HEK293 (cell line): ENCODE data around the gene RCOR1.

Experiments
- CTCF ChIA-PET: fragments of 350-600 bp; formaldehyde crosslinking; extraction: SDS; loops from one replicate; lab custom pipeline; 2021; ENCODE audit warnings: antibody characterized with exemption; lab: Yijun Ruan, JAX
- POLR2A ChIA-PET: fragments of 300-600 bp; formaldehyde crosslinking; extraction: SDS; loops from one replicate; lab custom pipeline; 2020; ENCODE audit warnings: antibody characterized with exemption, inconsistent platforms; lab: Yijun Ruan, JAX
- H3K27ac ChIP-seq: fragments of 200-500 bp; sonication (Bioruptor generic); 2 replicates; pipeline ENCODE4 v1.5.1; 2014; ENCODE audit warnings: low read depth, low read length, control low read depth, inconsistent platforms; ENCODE audit errors: extremely low read depth
- H3K36me3 ChIP-seq, 2 experiments: fragments of 200-500 bp in 1 of 2; sonication (Bioruptor generic) in 1 of 2; 1 replicate in 1 of 2; 2 replicates in 1 of 2; pipeline ENCODE4 v1.5.1; 2014 to 2017; ENCODE audit warnings: inconsistent platforms in 2 of 2, low read length in 2 of 2; ENCODE audit not compliant: control insufficient read depth in 2 of 2, insufficient read depth in 1 of 2
- H3K4me1 ChIP-seq: fragments of 200-500 bp; sonication (Bioruptor generic); 2 replicates; pipeline ENCODE4 v1.5.1; 2014; ENCODE audit warnings: mild to moderate bottlenecking, low read length, inconsistent platforms; ENCODE audit not compliant: control insufficient read depth, insufficient read depth
- H3K4me3 ChIP-seq: 2 replicates; pipeline ENCODE4 v1.5.1; 2011; ENCODE audit warnings: low read depth, mild to moderate bottlenecking, control low read depth, low read length, moderate library complexity
- H3K9me3 ChIP-seq: fragments of 200-500 bp; sonication (Bioruptor generic); 2 replicates; pipeline ENCODE4 v1.5.1; 2014; ENCODE audit warnings: low read depth, low read length, inconsistent platforms; ENCODE audit not compliant: control insufficient read depth, insufficient read depth
- FEZF1 ChIP-seq: fragments of 450-650 bp; formaldehyde crosslinking; IDR thresholded peaks from 2 replicates; pipeline ENCODE4 v1.5.1; 2016; ENCODE audit warnings: missing biosample characterization, missing genetic modification characterization
- REPIN1 ChIP-seq: fragments of 450-650 bp; formaldehyde crosslinking; IDR thresholded peaks from 2 replicates; pipeline ENCODE4 v1.5.1; 2017; ENCODE audit warnings: missing biosample characterization, missing genetic modification characterization, low read depth
- SALL2 ChIP-seq: fragments of 450-650 bp; formaldehyde crosslinking; IDR thresholded peaks from 2 replicates; pipeline ENCODE4 v1.5.0; 2017; ENCODE audit warnings: missing biosample characterization, mild to moderate bottlenecking, missing genetic modification characterization, borderline replicate concordance
- ZNF114 ChIP-seq: fragments of 450-650 bp; formaldehyde crosslinking; IDR thresholded peaks from 2 replicates; pipeline ENCODE4 v1.5.0; 2017; ENCODE audit warnings: missing biosample characterization, missing genetic modification characterization
- ZNF280D ChIP-seq: fragments of 450-650 bp; formaldehyde crosslinking; IDR thresholded peaks from 2 replicates; pipeline ENCODE4 v1.5.1; 2016; ENCODE audit warnings: missing biosample characterization, missing genetic modification characterization
- ZNF394 ChIP-seq: fragments of 450-650 bp; formaldehyde crosslinking; IDR thresholded peaks from 2 replicates; pipeline ENCODE4 v1.5.1; 2016; ENCODE audit warnings: missing biosample characterization, missing genetic modification characterization, mild to moderate bottlenecking, moderate library complexity, borderline replicate concordance
- ZNF488 ChIP-seq: fragments of 450-650 bp; formaldehyde crosslinking; IDR thresholded peaks from 2 replicates; pipeline ENCODE4 v1.5.1; 2016; ENCODE audit warnings: missing biosample characterization, missing genetic modification characterization
- ZNF558 ChIP-seq: fragments of 450-650 bp; formaldehyde crosslinking; IDR thresholded peaks from 2 replicates; pipeline ENCODE4 v1.5.1; 2016; ENCODE audit warnings: missing biosample characterization, missing genetic modification characterization
- ZNF626 ChIP-seq: fragments of 450-650 bp; sonication (Bioruptor Pico); formaldehyde crosslinking; IDR thresholded peaks from 2 replicates; pipeline ENCODE4 v1.5.1; 2018; ENCODE audit warnings: missing biosample characterization, missing genetic modification characterization, inconsistent platforms
- ZNF664 ChIP-seq: fragments of 450-650 bp; formaldehyde crosslinking; IDR thresholded peaks from 2 replicates; pipeline ENCODE4 v1.5.1; 2016; ENCODE audit warnings: missing biosample characterization, missing genetic modification characterization
- ZNF791 ChIP-seq: fragments of 450-650 bp; formaldehyde crosslinking; IDR thresholded peaks from 2 replicates; pipeline ENCODE4 v1.5.1; 2016; ENCODE audit warnings: missing biosample characterization, missing genetic modification characterization
- ZSCAN4 ChIP-seq: fragments of 450-650 bp; formaldehyde crosslinking; IDR thresholded peaks from 2 replicates; pipeline ENCODE4 v1.5.1; 2017; ENCODE audit warnings: missing biosample characterization, missing genetic modification characterization

Gene RCOR1

GRCh38 chr14:102729268-102729667, 136.8 kb downstream of the RCOR1 start (continued):
- TF ChIP-seq ZSCAN4 (tag by site-specific recombination), result no peak

- ChIA-PET CTCF (no interaction called here), POLR2A (no interaction called here)
- no peak for TF ChIP-seq ZNF626 (tag by site-specific recombination)
- no peak for TF ChIP-seq SALL2 (tag by site-specific recombination)
- TF ChIP-seq ZNF664 (tag by site-specific recombination), result no peak
- no peak for TF ChIP-seq ZNF488 (tag by site-specific recombination)
- no peak for TF ChIP-seq ZNF558
- TF ChIP-seq ZNF394 (tag by site-specific recombination), result no peak
- no peak for TF ChIP-seq FEZF1 (tag by site-specific recombination)
- H3K27ac ChIP-seq, result no peak overlapping the region
- no peaks in the 10 kb centered on the region for H3K4me1 ChIP-seq
- peaks cover 0 to 46% of the 10 kb centered on the region in 2 experiments; a peak in 1 of 3 replicates for H3K36me3 ChIP-seq
- no peaks in the 10 kb centered on the region for H3K9me3 ChIP-seq
- H3K4me3 ChIP-seq, result no peak overlapping the region
Observed at GRCh38 chr14:102729825-102730224, 137.4 kb downstream of the RCOR1 start.

GRCh38 chr14:102731101-102731870, 138.8 kb downstream of the RCOR1 start:
- POLR2A ChIA-PET, result no interaction called here
- no peaks in the 10 kb centered on the region for H3K4me1 ChIP-seq
- peaks cover 0 to 31% of the 10 kb centered on the region in 2 experiments; a peak in 1 of 3 replicates for H3K36me3 ChIP-seq

More at GRCh38 chr14:102731101-102731870, 138.8 kb downstream of the RCOR1 start:
- TF ChIP-seq ZNF791 (tag by site-specific recombination) (no peak), ZNF114 (tag by site-specific recombination) (no peak), ZNF280D (tag by site-specific recombination) (no peak), REPIN1 (no peak)
- Histone ChIP-seq H3K9me3 (no peaks in the 10 kb centered on the region), H3K4me3 (no peak overlapping the region), H3K27ac (no peak overlapping the region)
- CTCF ChIA-PET, result interaction anchor here (1.3 to 1.4 kb wide), 2 partner anchors 36 to 37 kb away, joined by 3 read pairs; no protein-coding TSS in a partner anchor
